Cardiac septum (tissue), 1 donor: Measurements from ENCODE around the gene PRMT3. TPM values are rescaled to one million over a fixed set of nuclear protein-coding genes. Genes with fewer than 3 reads are reported as not detected.

ENCODE experiments used
- DNase-seq: peaks from one replicate; pipeline ENCODE4 v3.0.0-alpha.2; 2020; ENCODE audit warnings: low spot score
- intact Hi-C: fragments of 100-400 bp; cut with DNase I; formaldehyde crosslinking; loops from one replicate; pipeline ENCODE4 v1.14.0; 2022
- total RNA-seq: library from RNA; stranded (reverse); fragmentation: NEBNext Ultra II Directional; extraction: Animal tissue kit (Norgen Biotek cat#: 25700); gene quantifications from one replicate; pipeline ENCODE4 v1.2.1, GENCODE V29; 2021
- donor health status: DM: no; HTN: no; CAD: no.

The PRMT3 gene
- total RNA-seq, 1 donor from 2014 or later = 9.7 TPM

GRCh38 chr11:20558741-20559140 lies 171.2 kb downstream of the PRMT3 start:
- intact Hi-C loops = no loop called here
- no peak for DNase-seq

Other genes starting within 250 kb of the PRMT3 start
- gene DBX1, start 227.2 kb upstream of the PRMT3 start, total RNA-seq = not detected
- gene HTATIP2, start 24.0 kb upstream of the PRMT3 start, total RNA-seq = 20.1 TPM
- not detected for gene SLC6A5, start 211.9 kb downstream of the PRMT3 start, total RNA-seq